T-helper 1 cell (primary cell): ENCODE measurements around the gene INHBE.
"Not testable (repeated sequence)": the region's sequence is repeated elsewhere in the genome, so short reads cannot be mapped to it uniquely, and the experiment has no call there.

Experiments
- DNase-seq, 5 donors: peaks; one replicate each; pipeline ENCODE4 v3.0.0-alpha.2; 2012 to 2020

The INHBE gene

DNA sequence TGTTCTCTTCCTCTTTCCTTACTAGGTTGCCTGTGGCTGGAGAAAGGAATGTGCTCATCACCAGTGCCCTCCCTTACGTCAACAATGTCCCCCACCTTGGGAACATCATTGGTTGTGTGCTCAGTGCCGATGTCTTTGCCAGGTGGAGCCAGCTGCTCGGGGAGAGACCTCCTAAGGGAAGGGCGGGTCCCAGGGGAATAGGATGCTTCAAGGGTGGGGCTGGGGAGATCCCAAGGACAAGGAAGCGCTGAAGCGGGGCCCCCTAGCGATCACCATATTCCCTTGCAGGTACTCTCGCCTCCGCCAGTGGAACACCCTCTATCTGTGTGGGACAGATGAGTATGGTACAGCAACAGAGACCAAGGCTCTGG is 43.0 kb downstream of the INHBE start:
- no peak for DNase-seq

DNA sequence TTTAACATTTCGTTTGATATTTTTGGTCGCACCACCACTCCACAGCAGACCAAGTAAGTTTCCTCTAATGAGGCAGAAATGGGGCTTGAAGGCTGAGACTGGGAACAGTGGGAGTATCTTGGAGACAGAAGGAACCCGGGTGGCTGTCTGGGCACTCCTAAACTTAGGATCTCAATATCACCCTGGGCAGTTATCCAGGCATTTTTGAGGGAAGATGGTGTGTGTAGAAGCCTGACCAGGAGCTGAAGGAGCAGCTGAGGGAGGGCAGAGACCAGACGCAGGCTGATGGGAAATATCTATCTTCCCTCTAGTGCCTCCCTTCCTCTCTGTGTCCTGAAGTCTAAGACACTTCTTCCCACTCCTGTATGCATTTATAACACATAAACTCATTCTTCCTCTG is 43.5 kb downstream of the INHBE start:
- DNase-seq: no peak

DNA sequence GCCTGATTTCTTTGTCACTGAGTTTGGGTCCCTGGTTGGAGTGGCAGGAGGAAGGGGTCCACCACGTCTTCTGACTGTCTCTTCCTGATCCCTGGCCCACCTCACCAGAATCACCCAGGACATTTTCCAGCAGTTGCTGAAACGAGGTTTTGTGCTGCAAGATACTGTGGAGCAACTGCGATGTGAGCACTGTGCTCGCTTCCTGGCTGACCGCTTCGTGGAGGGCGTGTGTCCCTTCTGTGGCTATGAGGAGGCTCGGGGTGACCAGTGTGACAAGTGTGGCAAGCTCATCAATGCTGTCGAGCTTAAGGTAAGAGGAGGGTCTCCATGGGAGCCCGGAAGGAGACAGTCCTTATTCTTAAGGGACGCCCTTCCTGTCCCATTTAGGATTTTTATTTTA is 45.1 kb downstream of the INHBE start:
- no peak for DNase-seq

DNA sequence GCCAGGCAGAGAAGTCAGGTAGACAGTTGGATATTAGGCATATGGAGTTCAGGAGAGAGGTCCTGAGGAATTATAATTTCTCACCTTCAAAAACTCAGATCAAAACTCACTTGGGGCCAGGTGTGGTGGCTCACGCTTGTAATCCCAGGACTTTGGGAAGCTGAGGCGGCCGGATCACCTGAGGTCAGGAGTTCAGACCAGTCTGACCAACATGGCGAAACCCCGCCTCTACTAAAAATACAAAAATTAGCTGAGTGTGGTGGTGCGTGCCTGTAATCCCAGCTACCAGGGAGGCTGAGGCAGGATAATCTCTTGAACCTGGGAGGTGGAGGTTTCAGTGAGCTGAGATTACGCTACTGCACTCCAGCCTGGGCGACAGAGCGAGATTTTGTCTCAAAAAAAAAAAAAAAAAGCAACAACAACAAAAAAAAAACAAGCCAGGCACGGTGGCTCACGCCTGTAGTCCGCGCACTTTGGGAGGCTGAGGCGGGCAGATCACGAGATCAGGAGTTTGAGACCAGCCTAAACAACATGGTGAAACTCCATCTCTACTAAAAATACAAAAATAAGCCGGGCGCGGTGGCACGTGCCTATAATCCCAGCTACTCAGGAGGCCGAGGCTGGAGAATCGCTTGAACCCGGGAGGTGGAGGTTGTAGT is 47.3 kb downstream of the INHBE start:
- DNase-seq: not testable (repeated sequence)

DNA sequence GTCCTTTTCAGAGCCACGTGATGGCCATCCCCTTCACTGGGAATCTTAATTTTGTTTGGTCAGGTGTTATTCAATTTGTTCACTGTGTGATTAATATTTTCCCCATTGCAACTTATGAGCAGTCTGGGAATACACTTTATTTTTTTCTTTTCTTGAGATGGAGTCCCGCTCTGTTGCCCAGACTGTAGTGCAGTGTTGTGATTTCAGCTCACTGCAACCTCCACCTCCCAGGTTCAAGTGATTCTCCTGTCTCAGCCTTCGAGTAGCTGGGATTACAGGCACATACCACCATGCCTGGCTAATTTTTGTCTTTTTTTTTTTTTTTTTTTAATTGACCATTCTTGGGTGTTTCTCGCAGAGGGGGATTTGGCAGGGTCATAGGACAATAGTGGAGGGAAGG is 51.4 kb downstream of the INHBE start:
- DNase-seq: not testable (repeated sequence)
